ENCODE data around the gene S100A5.
"Not testable (repeated sequence)": the region's sequence is repeated elsewhere in the genome, so short reads cannot be mapped to it uniquely, and the experiment has no call there.

GRCh38 chr1:153575081-153575491 is 34.4 kb upstream of the S100A5 start:
- not testable (repeated sequence) for TF ChIP-seq CTCF (IDR thresholded peaks at IDR 0.05; ENCODE audit: low read depth, low read length); POLR2A (IDR thresholded peaks at IDR 0.05; ENCODE audit: extremely low read depth, insufficient read length)

Data from NB4 (cell line).